GM21825 (cell line): ENCODE measurements around the gene HESX1.
A peak's percentile ranks its signal among the peaks of the same experiment; 100 is the strongest.

Source experiments
- ATAC-seq: cut with Tn5 transposase; IDR thresholded peaks from one replicate; pipeline ENCODE4 v1.9.1; 2021; ENCODE audit warnings: mild to moderate bottlenecking, moderate library complexity; ENCODE audit not compliant: unreplicated experiment

The HESX1 gene

GRCh38 chr3:57199895-57200297 lies at the start of gene HESX1:
Gene HESX1 (minus strand): TSS chr3:57199978. CDS start chr3:57199918, 60 bp downstream.
- no peak for ATAC-seq

- no peak for ATAC-seq
Measured at GRCh38 chr3:57244946-57245345, 45.2 kb upstream of the HESX1 start.

- peak; percentile 67 for ATAC-seq
Measured at GRCh38 chr3:57234613-57235575, 35.1 kb upstream of the HESX1 start.

- no peak for ATAC-seq
Measured at GRCh38 chr3:57233799-57234198, 34.0 kb upstream of the HESX1 start.

GRCh38 chr3:57230006-57230405 lies 30.2 kb upstream of the HESX1 start:
- no peak for ATAC-seq

- ATAC-seq: peak; percentile 42
Measured at GRCh38 chr3:57227930-57228751, 28.4 kb upstream of the HESX1 start.

- peak; percentile 90 for ATAC-seq
Measured at GRCh38 chr3:57227204-57227929, 27.6 kb upstream of the HESX1 start, which contains the start of gene APPL1. Gene APPL1 (plus strand): TSS chr3:57227729. CDS start chr3:57227884, 155 bp downstream.

- no peak for ATAC-seq
Measured at GRCh38 chr3:57226176-57226575, 26.4 kb upstream of the HESX1 start.

- no peak for ATAC-seq
Measured at GRCh38 chr3:57224856-57225255, 25.1 kb upstream of the HESX1 start.

GRCh38 chr3:57221883-57222282 lies 22.1 kb upstream of the HESX1 start:
- no peak for ATAC-seq

GRCh38 chr3:57206423-57206822 lies 6.6 kb upstream of the HESX1 start:
- ATAC-seq: no peak

- ATAC-seq: no peak
Measured at GRCh38 chr3:57194641-57195040, 5.1 kb downstream of the HESX1 start.

GRCh38 chr3:57192028-57192427 lies 7.8 kb downstream of the HESX1 start:
- ATAC-seq: no peak

- no peak for ATAC-seq
Measured at GRCh38 chr3:57184526-57184925, 15.3 kb downstream of the HESX1 start.

GRCh38 chr3:57179580-57180410 lies 20.0 kb downstream of the HESX1 start:
- no peak for ATAC-seq

GRCh38 chr3:57176045-57176444 lies 23.7 kb downstream of the HESX1 start:
- ATAC-seq: no peak

- no peak for ATAC-seq
Measured at GRCh38 chr3:57173687-57174086, 26.1 kb downstream of the HESX1 start.

- no peak for ATAC-seq
Measured at GRCh38 chr3:57170946-57171345, 28.8 kb downstream of the HESX1 start.

GRCh38 chr3:57169872-57170623 lies 29.7 kb downstream of the HESX1 start:
- peak; percentile 65 for ATAC-seq
